GM18511 (cell line): ENCODE measurements around the gene TCF7L1.
"Not testable (repeated sequence)": the region's sequence is repeated elsewhere in the genome, so short reads cannot be mapped to it uniquely, and the experiment has no call there.

Experiments
- ATAC-seq: cut with Tn5 transposase; IDR thresholded peaks from one replicate; pipeline ENCODE4 v1.9.1; 2021; ENCODE audit warnings: mild to moderate bottlenecking, moderate library complexity; ENCODE audit not compliant: unreplicated experiment

Gene TCF7L1, protein sequence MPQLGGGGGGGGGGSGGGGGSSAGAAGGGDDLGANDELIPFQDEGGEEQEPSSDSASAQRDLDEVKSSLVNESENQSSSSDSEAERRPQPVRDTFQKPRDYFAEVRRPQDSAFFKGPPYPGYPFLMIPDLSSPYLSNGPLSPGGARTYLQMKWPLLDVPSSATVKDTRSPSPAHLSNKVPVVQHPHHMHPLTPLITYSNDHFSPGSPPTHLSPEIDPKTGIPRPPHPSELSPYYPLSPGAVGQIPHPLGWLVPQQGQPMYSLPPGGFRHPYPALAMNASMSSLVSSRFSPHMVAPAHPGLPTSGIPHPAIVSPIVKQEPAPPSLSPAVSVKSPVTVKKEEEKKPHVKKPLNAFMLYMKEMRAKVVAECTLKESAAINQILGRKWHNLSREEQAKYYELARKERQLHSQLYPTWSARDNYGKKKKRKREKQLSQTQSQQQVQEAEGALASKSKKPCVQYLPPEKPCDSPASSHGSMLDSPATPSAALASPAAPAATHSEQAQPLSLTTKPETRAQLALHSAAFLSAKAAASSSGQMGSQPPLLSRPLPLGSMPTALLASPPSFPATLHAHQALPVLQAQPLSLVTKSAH

DNA sequence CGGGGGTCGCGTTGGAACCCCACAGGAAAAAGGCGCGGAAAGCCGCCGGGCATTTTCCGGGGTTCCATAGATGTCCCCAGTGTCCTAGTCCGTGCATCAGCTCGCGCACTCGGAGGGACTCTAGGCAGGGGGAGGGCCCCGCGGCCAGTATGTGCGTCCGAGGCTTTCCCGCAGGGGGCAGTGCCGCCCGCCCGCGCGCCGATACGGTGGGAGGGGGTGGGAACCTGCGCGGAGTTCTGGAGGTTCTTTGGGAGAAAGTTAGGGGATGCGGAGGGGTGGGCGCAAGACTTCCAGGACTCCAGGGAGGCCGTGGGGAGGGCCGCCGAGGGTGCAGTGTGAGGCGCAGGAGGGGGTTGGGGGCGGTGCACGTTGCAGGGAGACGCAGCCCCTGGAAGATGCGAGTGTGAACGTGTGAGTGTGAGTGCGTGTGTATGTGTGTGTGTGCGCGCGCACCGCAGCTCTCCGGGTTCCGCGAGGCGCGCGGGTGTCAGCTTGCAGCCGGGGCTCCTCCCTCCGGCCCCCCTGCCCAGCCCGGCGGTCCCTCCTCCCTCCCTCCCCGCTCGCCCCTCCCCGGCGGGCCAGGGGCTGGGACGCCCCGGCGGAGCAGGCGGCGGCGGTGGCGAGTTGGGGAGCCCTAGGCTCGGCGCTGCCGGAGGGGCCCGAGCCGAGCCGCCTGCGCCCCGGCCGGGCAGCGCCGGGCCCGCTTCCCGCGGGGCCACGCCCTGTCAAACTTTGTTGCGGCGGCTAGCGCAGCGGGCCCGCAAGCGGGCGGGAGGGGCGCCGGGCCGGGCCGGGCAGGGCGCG lies at the start of gene TCF7L1:
Gene TCF7L1, plus strand, starts transcription at position 559 of the 804 bp plus-strand sequence. CDS start 293 bp downstream, outside the sequence.
- peak; percentile 52 for ATAC-seq

DNA sequence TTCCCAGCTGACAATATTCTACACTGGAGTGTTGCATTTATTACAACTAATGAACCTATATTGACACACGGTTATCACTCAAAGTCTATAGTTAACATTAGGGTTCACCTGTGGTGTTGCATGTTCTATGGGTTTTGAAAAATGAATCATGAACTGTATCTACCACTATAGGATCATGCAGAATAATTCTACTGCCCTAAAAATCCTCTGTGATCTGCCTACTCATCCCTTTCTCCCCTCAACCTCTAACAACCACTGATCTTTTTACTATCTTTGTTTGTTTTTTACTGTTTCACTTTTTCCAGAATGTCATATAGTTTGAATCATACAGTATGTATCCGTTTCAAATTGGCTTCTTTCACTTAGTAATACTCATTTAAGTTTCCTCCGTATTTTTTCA lies 47.6 kb upstream of the TCF7L1 start:
- ATAC-seq, result no peak

DNA sequence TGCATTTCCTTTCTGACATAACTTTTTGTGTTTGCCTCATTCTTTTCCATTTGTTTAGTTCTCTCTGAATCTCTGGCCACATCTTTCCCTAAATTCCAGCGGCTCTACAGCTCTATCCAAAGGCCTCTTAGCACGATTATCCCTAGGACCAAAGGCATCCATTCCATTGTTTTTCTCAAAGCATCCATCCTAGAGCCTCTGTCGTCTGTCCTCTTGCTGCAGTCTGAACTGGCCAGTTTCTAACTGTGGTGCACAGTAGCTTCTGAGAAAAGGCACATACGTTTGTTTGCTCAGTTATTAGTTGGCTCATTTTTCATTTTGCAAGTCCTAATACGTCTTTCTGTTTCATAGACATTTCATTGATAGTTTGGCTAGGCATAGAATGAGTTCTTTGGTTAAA lies 45.7 kb upstream of the TCF7L1 start:
- ATAC-seq, result no peak

DNA sequence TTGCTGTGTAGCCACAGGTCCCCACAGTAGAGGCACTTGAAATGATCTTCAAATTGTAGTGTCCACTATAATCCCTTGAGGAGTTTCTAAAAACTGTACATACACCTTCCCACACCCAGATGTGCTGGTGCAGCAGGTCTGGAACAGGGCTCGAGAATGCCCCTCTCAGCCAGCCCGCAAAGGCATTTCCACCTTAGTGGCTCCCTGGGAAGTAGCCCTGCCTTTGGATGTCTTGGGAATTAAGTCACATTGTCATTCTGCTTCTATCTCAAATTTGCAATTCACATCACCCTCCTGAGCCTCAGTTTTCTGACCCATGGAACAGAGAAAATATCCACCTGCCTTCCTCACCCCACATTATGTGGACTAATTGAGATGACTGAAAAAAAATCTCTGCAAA lies 44.3 kb upstream of the TCF7L1 start:
- ATAC-seq, result no peak

DNA sequence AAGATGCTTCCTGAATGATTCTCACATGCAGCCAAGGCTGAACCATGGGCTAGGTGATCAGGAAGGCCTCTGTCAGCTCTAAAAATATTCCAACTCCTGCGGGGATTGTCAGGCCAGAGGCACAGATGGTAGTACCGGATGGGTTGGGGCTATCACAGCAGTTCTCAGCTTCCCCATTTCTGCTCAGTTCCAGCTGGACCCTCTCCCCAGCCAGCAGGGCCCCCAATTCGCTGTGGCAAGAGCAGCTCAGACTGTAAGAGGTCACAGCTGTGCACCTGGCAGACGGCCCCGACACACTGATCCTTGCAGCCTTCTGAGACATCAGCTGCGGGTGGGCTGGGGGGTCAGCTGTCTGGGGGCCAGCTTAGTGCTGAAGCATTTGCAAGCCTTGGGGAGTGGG lies 43.6 kb upstream of the TCF7L1 start:
- no peak for ATAC-seq

DNA sequence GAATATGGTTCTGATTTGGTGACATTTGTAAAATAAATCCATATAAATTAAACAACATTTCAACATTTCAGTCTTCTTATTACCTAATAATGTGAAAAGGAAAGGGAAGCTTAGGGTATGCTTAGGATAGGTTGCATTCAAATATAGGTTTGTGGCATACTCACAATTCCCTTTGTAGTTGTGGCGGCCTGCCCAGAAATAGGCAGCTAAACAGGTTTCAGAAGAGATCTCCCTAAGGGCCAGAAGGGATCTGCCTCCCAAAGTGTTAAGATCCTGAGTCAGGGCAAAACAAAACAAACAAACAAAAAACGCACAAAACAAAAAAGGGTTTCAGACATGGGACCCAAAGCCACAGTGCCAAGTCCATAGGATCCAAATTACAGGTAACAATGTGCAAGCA lies 41.4 kb upstream of the TCF7L1 start:
- no peak for ATAC-seq

DNA sequence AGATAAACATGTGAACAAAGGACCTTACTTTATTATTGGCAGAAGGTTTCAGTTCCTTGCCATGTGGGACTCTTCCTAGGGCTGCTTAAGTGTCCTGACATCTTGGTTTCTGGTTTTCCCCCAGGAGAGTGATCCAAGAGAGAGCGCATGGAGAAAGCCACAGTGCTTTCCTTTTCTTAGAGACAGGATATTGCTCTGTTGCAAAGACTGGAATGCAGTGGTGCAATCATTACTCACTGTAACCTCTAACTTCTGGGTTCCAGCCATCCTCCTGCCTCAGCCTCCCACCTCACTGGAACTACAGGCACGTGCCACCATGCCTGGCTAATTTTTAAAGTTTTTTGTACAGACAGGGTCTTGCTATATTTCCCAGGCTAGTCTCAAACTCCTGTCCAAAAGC lies 38.1 kb upstream of the TCF7L1 start:
- no peak for ATAC-seq

DNA sequence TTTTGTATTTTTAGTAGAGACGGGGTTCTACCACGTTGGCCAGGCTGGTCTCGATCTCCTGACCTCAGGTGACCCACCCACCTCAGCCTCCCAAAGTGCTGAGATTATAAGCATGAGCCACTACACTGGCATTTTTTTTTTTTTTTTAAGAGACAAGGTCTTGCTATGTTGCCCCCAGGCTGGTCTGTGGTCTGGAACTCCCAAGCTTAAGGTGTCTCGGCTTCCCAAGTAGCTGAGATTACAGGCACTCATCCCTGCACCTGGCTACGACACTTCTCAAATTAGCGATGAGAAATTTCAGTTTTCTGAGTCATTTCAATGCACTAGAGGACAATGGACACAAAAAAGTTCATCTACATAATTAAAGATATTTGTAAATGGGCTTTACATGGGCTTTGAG lies 36.6 kb upstream of the TCF7L1 start:
- ATAC-seq, result no peak

DNA sequence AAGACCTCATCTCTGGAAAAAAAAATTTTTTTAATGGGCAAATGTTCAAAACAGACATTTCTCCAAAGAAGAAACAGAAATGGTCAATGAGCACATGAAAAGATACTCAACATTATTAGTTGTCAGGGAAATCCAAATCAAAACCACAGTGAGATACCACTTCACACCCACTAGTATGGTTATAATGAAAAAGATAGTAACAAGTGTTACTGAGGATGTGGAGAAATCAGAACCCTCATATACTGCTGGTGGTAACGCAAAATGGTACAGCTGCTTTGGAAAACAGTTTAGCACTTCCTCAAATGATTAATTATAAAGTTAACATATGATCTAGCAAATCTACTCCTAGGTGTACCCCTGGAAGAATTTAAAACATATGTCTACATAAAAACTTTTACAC lies 29.0 kb upstream of the TCF7L1 start:
- no peak for ATAC-seq

DNA sequence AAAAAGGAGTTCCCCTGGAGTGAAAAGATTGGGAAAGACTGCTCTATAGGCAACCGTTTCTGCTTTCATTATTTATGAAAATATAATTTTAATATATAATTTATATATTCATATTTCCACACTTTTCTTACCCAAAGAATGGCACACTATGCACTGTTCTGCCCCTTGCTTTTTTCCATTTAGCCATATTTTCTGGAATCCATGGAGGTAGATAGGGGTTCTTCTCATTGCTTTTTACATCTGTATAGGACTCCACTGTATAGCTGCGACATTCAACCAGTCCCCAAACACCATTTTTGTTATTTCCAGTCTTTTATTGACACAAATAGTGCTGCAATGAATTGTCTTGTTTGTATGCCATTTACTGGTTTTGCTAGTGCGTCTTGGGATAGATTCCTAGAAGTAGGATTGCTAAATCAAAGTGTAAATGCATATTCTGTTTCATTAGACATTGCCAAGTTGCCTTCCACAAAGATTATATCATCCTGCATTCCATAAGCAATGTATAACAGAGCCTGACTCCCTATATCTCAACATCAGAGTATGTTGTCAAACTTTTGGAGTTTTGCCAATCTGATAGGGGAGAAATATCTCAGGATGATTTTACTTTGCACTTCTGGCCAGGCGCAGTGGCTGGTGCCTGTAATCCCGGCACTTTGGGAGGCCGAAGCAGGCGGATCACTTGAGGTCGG lies 26.6 kb upstream of the TCF7L1 start:
- no peak for ATAC-seq

DNA sequence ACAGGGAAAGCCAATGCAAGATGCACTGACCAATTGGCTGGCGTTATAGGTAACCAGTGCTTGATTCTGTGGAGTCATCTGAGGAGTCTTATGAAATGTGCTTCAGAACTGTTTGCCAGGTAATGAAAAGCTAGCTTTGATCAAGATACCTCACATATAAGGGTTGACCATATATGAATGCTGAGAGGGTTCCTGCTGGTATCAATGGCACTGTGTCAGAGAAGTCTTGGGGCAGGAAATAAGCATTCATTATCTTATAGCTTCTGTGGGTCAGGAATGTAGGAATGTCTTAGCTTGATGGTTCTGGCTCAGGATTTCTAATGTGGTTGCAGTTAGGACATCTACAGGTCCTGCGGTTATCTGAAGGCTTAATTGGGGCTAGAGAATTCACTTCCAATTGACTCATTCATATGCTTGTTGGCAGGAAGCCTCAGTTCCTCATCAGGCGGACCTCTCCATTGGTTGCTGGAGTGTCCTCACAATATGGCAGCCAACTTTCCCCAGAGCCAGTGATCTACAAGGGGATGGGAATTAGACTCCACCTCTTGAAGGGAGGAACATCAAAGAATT lies 22.1 kb upstream of the TCF7L1 start:
- no peak for ATAC-seq

DNA sequence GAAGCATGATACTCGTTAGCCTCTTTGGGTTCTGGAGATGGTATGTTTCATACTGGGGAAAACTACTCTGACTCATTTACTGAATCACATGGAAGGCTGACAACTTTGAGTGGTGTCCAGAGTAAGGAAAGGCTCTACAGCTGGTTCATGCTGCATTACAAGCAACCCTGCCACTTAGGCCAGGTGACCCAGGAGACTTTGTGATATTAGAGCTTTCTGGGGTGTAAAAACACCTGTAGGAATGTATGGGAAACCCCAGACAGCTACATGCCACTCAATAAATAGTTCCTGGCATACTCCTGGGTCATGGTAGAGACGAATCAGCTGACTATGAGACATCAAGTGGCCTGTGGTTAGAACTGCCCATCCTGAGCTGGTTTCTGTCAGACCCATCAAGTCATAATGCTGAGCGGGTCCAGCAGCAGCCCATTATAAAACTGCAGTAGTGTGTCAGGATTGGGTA lies 21.3 kb upstream of the TCF7L1 start:
- ATAC-seq, result no peak

DNA sequence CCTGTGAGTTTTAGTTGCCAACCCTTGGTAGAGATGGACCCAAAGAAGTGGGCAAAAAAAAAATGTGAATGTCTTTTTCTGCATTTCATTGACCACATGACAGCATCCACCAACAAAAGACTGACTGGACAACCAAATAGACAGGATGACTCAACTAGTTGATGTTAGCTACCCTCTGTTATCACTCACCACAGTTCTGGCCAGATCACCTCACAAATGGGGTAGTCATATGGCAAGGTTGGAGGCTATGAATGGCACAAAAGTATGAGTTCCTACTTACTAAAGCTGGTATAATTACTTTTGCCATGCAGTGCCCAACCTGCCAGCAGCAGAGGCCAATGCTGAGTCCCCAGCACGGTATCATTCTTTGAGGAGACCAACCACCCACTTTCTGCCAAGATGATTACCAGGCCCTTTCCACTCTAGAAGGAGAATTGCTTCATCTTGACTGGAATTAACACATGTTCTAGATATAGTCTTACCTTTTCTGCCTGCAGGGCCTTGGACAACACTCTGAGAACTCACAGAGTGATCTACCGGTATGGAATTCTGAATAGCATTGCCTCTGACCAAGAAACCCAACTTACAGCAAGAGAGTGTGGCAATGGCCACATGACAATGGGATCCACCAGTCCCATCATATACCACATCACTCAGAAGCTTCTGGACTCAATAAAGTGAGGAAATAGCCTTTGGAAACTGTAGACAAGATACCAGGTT lies 20.1 kb upstream of the TCF7L1 start:
- no peak for ATAC-seq

DNA sequence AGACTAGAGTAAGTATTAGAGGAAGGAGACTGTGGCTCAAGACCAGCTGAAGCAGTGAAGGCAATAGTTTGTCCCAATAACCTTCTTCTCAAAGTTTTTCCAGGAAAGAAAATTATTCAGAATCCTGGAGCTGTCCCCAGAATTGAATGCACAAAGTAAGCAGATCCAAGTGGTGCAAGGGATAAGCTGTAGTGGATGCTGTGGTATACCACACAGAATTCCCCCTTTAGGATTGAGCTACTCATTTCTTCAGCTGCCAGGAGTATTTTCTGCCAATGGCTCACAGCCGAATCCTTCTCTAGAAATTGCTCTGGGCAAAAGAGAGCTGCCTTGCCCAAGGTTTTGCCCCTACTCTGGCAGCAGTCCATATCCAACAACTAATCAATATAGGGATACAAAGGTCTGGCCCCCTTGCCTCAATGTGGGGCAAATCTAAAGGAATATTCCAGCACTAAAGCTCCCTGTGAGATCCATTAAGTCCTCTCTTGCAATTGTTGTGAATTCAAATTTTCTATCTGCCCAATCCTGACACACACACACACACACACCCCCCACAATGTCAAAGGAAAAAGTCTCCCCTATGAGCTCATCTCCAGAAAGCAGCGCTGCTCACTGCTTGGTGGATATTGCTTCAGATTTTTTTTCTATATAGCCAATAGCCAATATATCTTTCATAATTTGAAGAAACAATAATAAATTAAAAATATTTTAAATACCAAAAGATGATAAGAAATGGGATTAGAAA lies 18.4 kb upstream of the TCF7L1 start:
- no peak for ATAC-seq

DNA sequence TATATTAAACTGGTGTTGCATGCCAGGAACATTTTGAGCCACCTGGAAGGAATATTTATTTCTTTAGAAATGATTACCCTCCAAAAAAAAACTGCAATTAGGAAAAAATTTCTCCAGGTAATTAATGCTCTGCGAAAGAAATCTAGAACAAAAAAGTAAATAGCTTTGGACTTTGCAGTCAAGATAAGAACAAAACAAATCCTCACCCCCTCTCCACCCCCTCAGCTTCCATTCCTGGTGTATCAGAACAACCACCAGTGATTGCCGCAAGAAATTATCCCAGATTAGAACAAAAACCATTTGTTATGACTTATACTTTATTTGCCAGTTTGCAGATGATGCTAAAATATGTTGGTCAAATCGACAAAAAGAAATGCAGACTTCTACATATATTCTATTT lies 17.0 kb upstream of the TCF7L1 start:
- ATAC-seq, result no peak

DNA sequence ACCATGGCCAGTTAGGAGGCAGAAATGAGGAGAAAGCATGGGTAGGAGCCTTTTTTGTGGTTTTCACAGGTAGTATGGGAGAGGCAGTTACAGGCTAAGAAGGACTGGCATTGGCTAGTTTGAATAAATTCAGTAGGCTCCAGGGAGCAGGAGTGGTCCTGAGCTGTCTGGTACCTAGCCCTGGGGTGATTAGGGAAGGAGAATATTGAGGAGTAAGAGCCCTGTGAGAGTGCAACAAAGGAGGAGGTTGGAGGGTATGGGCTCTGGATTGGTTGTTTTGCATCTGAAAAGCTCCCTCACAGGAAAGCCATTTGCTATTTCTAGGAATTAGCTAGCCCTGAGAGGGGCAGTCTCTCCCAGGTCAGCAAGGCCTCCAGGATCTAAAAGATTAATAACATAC lies 13.3 kb upstream of the TCF7L1 start:
- no peak for ATAC-seq

DNA sequence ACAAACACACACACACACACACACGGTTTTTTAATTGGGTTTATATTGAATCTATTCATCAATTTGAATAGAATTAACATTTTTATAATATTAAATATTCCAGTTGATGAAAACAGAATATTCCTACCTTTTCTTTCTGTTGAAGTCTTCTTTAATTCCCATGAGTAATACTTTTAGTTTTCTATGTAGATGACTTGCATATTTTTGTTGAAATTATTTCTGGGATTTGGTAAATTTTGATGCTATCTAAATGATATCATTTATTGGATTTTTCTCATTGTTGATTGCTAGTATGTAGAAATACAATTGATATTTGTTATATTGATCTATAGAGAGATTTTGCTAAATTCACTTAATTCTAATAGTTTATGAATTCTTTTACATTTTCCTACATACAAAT lies 12.8 kb upstream of the TCF7L1 start:
- ATAC-seq, result no peak

DNA sequence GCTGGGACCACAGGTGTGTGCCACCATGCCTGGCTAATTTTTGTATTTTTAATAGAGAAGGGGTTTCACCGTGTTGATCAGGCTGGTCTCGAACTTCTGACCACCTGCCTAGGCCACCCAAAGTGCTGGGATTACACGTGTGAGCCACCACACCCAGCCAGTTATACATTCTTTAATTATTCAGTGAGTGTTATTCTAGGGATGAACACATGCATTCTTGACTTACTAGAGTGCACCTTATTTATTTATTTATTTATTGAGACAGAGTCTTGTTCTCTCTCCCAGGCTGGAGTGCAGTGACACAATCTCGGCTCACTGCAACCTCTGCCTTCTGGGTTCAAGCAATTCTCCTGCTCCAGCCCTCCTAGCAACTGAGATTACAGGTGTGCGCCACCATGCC lies 6.7 kb upstream of the TCF7L1 start:
- ATAC-seq, result not testable (repeated sequence)

DNA sequence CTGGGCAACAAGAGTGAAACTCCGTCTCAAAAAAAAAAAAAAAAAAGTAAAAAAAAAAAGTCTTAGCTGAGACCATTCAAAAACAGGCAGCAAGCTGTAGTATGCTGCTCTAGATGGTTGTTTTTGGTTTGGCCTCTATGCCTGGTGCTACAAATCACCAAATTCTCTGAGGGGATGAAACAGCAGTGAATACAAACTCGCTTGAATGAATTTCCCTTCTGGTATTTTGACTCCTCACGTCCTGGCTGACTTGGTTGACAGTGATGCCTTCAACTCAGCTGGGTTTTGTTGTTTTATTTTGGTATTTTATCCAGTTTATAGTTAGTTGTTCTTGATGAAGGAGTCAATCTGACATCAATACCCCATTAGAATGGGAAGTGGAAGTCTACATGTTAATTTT lies 3.3 kb upstream of the TCF7L1 start:
- ATAC-seq, result no peak

DNA sequence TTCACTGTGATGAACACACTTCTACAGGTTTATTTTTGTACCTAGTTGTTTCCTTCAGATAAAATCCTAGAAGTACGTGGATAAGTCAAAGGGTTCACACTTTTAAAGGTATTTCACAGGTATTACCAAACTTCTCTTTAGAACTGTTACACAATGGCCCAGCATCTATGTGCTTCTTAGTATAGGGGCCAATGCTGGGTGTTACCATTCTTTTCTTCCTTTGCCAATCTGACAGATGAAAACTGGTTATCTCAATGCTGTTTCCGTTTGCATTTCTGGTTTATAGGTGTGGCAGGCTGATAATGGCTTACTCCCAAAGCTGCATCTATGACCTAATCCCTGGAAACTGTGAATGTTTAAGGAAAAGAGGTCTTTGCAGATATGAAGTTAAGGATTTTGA lies 2.8 kb upstream of the TCF7L1 start:
- ATAC-seq, result no peak
